ENCODE measurements around the gene AUTS2. TPM values are rescaled to one million over a fixed set of nuclear protein-coding genes. Genes with fewer than 3 reads are reported as not detected.

AUTS2 gene
- polyA plus RNA-seq, 3 donors: 0.08 to 0.35 TPM; not detected in 1

GRCh38 chr7:70120851-70121250 lies 522.6 kb downstream of the AUTS2 start:
- DNase-seq: no peak
- Histone ChIP-seq H2AFZ (ENCODE audit: insufficient read depth, low read depth, low read length, poor library complexity, severe bottlenecking) (no peak overlapping the region), H4K20me1 (ENCODE audit: insufficient read depth, low read length) (no peaks in the 10 kb centered on the region), H3K27me3 (ENCODE audit: control insufficient read depth in 2 of 2, insufficient read depth in 2 of 2, low read length in 2 of 2) (no peaks in the 10 kb centered on the region), H3K27ac (ENCODE audit: low read depth in 1 of 2, low read length in 2 of 2) (no peak overlapping the region), H3K4me1 (ENCODE audit: control insufficient read depth in 1 of 2, insufficient read depth in 2 of 2, low read length in 2 of 2) (no peaks in the 10 kb centered on the region), H3K9ac (ENCODE audit: insufficient read depth, low read length, poor library complexity, severe bottlenecking) (no peak overlapping the region), H3K4me2 (replicated peaks; ENCODE audit: extremely low read depth, low read length, poor library complexity, severe bottlenecking) (no peak overlapping the region), H3K9me3 (replicated peaks in 1 of 2; ENCODE audit: control insufficient read depth in 1 of 2, insufficient read depth in 1 of 2, low read length in 2 of 2) (peaks cover 9 to 12% of the 10 kb centered on the region in 2 donors), H3K36me3 (replicated peaks in 1 of 2; ENCODE audit: control insufficient read depth in 1 of 2, insufficient read depth in 2 of 2, low read length in 2 of 2) (no peaks in the 10 kb centered on the region), H3K79me2 (ENCODE audit: insufficient read depth, low read length) (no peaks in the 10 kb centered on the region), H3K4me3 (replicated peaks in 1 of 3; ENCODE audit: low read depth in 2 of 3, low read length in 3 of 3) (no peak overlapping the region)
- no peak overlapping the region for H3K27ac Mint-ChIP-seq
- peaks cover 4 to 6% of the 10 kb centered on the region in 2 donors for H3K36me3 Mint-ChIP-seq
- no peak overlapping the region for H3K4me3 Mint-ChIP-seq
- no peaks in the 10 kb centered on the region for H3K27me3 Mint-ChIP-seq (ENCODE audit: low read depth in 3 of 3)
- no peaks in the 10 kb centered on the region for H3K4me1 Mint-ChIP-seq
- intact Hi-C loops (cut with micrococcal nuclease): no loop called here
- no peak for TF ChIP-seq CTCF (IDR thresholded peaks at IDR 0.05)
- H3K9me3 Mint-ChIP-seq: peaks cover 18 to 34% (median 33%) of the 10 kb centered on the region in 7 donors
- WGBS (ENCODE audit: insufficient coverage): no CpG with 5 or more reads among the region's 1 CpG

- no CpG with 5 or more reads among the region's 3 CpGs for WGBS (ENCODE audit: insufficient coverage)
- DNase-seq: no peak
- H3K4me2 ChIP-seq (replicated peaks; ENCODE audit: extremely low read depth, low read length, poor library complexity, severe bottlenecking): no peak overlapping the region
- no peaks in the 10 kb centered on the region for H3K4me1 Mint-ChIP-seq
- H4K20me1 ChIP-seq (ENCODE audit: insufficient read depth, low read length): no peaks in the 10 kb centered on the region
- H3K9me3 ChIP-seq (replicated peaks in 1 of 2; ENCODE audit: control insufficient read depth in 1 of 2, insufficient read depth in 1 of 2, low read length in 2 of 2): peaks cover 0 to 4% of the 10 kb centered on the region in 2 donors
- H3K36me3 ChIP-seq (replicated peaks in 1 of 2; ENCODE audit: control insufficient read depth in 1 of 2, insufficient read depth in 2 of 2, low read length in 2 of 2): no peaks in the 10 kb centered on the region
- no peak overlapping the region for H3K27ac Mint-ChIP-seq
- H3K79me2 ChIP-seq (ENCODE audit: insufficient read depth, low read length): no peaks in the 10 kb centered on the region
- H2AFZ ChIP-seq (ENCODE audit: insufficient read depth, low read depth, low read length, poor library complexity, severe bottlenecking): no peak overlapping the region
- no peak overlapping the region for H3K9ac ChIP-seq (ENCODE audit: insufficient read depth, low read length, poor library complexity, severe bottlenecking)
- no peaks in the 10 kb centered on the region for H3K36me3 Mint-ChIP-seq
- no peaks in the 10 kb centered on the region for H3K4me1 ChIP-seq (ENCODE audit: control insufficient read depth in 1 of 2, insufficient read depth in 2 of 2, low read length in 2 of 2)
- no peaks in the 10 kb centered on the region for H3K27me3 ChIP-seq (ENCODE audit: control insufficient read depth in 2 of 2, insufficient read depth in 2 of 2, low read length in 2 of 2)
- H3K27ac ChIP-seq (ENCODE audit: low read depth in 1 of 2, low read length in 2 of 2): no peak overlapping the region
- H3K9me3 Mint-ChIP-seq: peaks cover 0 to 3% (median 0%) of the 10 kb centered on the region in 7 donors
- no peak overlapping the region for H3K4me3 Mint-ChIP-seq
- no peak for TF ChIP-seq CTCF (IDR thresholded peaks at IDR 0.05)
- H3K27me3 Mint-ChIP-seq (ENCODE audit: low read depth in 3 of 3): peaks cover 0 to 2% (median 0%) of the 10 kb centered on the region in 3 donors
- intact Hi-C loops (cut with micrococcal nuclease): no loop called here
- no peak overlapping the region for H3K4me3 ChIP-seq (replicated peaks in 1 of 3; ENCODE audit: low read depth in 2 of 3, low read length in 3 of 3)
Measured at GRCh38 chr7:70131817-70132216, 533.5 kb downstream of the AUTS2 start.

Measured in CD14-positive monocyte (primary cell).